HG02763 (cell line): ENCODE results near the gene CBR1.

Experiments
- ATAC-seq: cut with Tn5 transposase; IDR thresholded peaks from one replicate; pipeline ENCODE4 v1.9.1; 2021; ENCODE audit warnings: mild to moderate bottlenecking, moderate library complexity; ENCODE audit not compliant: unreplicated experiment

Gene CBR1

GRCh38 chr21:36111238-36111637, 41.4 kb downstream of the CBR1 start:
- ATAC-seq, result no peak

GRCh38 chr21:36113647-36114428, 44.0 kb downstream of the CBR1 start:
- no peak for ATAC-seq

GRCh38 chr21:36115138-36115730, 45.4 kb downstream of the CBR1 start:
- ATAC-seq, result no peak

- no peak for ATAC-seq
Observed at GRCh38 chr21:36117286-36117741, 47.5 kb downstream of the CBR1 start.

GRCh38 chr21:36120304-36120888, 50.6 kb downstream of the CBR1 start:
- no peak for ATAC-seq
